SW 1271 (cell line): ENCODE results near the gene SLC35E1.
"Not testable (repeated sequence)": the region's sequence is repeated elsewhere in the genome, so short reads cannot be mapped to it uniquely, and the experiment has no call there.

Experiments used
- DNase-seq, 2 experiments: peaks; one replicate each; lab custom pipeline; 2025; lab: John Stamatoyannopoulos, UW

SLC35E1 gene

DNA sequence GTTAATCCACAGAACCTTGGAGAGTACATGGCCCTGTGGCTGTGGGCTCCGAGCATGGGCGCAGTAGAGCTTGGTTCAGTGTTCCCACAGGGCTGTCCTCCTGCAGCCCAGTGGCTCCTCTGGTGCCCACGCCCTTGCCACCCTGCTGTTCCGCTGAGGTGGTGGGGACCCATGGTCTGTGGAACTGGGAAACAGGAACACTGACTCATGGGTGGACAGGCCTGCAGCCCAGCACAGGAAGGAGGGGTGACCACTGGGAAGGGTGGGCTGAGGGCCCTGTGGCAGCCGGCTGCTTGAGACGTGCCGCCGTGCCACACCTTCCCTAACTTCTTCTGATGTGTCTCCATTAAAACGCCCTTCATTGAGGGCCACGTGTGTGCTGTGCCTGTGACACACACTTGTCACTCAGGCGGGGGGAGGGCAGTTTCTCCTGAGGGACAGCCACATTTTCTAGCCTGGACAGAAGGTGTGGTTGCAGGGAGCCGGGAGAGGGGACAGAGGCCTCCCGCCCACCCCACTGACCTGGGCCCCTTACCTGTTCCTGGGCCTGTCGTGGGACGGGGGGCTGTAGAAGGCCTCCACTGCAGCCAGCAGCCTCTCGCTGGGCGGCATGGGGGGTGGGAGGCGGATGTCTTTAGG is 51.1 kb downstream of the SLC35E1 start:
- DNase-seq, result no peak

DNA sequence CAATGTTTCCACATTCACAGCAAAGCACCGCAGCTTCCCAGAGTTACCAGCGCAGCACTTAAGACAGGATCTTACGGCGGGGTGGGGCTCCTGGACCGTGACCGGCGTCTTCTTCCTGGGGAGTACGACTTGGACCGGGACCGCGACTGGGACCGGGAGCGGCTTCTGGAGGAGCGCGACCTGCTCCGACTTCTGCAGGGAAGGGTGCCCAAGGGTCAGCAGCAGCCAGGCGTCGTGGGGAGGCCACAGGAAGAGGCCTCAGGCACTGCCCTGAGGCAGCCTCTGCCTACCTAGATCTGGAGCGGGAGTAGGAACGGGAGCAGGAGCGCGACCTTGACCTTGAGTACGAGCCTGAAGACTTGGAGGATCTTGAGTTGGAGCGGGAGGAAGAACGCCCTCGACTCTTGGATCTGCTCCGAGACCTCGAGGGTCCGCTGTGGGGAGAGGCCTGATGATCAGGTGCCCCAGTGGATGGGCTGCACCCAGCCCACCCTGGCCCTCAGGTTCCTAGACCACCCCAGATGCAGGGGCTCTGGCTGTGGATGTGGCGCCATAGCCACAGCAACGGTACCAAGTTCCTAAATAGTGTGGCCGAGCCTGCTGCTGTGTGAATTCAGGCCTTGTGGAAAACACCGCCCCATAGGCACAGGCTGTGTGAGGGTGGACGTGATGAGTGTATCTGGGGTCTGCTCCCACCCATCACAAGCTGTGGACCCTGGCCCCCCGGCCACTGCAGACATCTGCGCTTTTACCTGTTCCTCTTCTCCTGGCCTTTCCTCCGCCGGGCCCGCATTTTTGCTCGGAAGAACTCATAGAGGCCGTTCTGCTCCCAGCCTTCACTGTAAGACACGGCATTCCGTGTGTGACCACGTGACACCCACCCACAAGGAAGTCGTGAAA is 51.9 kb downstream of the SLC35E1 start:
- no peak for DNase-seq

DNA sequence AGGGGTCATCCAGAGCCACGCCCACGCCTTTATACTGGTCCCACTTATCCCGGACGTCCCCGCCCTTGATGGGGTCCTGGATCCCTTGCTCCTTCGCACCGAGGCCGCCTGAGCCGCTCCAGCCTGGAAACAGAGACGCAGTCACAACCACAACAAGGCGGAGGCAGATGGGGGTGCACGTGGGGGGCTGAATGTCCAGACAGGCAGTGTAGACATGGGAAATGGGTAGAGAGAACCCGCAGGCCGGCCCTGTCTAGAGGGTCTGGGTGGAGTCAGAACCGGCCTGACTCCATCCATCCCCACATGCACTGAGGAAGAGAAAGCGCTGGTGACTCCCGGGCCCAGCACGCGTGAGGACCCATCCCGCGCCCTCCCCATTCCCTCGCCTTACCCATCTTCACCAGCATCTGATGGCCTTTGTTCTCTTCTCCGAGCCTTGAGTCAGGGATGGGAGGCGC is 53.0 kb downstream of the SLC35E1 start:
- DNase-seq, result no peak

DNA sequence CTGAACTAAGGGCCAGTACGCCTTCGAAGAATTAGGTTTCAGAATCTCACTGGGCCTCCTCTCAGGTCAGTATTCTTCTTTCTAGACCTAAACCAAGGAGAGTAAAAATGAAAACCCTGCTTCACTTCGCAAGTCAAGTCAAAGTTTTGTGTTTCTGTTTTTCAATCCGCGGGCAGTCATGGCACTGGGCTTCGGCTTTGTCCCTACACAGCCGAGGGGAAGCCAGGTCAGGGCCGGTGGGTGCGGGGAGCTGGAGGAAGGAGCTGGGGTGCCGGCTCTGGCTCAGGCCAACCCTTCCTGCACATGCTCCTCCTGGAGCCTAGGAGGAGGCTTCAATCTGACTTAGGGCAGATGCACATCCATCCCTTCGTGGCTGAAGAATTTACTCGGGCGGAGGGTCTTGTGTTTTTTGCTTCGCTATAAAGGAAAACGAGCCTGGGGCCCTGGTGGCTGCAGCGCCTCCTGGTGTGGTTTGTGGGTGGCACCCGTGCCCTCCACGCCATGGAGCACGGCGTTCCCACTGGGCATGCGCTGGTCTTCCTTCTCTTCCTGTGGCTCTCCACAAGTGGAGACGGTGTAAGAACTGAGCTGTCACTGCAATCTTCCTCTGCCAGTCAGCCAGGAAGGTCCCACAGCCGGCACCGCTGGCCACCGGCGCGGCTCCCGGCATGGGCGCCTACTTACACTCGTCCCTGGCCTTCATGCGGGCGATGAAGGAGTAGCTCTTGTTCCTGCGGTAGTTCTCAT is 53.6 kb downstream of the SLC35E1 start:
- DNase-seq, result no peak

DNA sequence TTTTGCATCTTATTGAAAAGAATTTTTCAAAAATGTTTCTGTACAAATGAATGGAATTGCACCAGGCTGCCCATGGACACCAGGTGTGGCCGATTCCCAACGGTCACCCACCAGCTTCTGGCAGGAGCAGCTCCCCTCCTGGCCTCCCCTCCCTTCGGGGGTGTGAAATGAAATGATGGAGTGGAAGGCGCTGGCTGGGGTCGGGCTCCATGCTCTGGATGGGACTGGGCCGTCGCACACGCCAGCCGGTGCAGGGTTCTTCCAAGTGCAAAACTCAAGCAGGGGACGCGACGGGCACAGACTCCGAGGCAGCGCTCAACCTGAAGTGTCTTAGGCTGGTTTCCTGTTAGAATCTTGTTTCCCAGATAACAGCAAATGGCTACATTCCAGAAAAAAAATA is 54.2 kb downstream of the SLC35E1 start:
- no peak for DNase-seq

DNA sequence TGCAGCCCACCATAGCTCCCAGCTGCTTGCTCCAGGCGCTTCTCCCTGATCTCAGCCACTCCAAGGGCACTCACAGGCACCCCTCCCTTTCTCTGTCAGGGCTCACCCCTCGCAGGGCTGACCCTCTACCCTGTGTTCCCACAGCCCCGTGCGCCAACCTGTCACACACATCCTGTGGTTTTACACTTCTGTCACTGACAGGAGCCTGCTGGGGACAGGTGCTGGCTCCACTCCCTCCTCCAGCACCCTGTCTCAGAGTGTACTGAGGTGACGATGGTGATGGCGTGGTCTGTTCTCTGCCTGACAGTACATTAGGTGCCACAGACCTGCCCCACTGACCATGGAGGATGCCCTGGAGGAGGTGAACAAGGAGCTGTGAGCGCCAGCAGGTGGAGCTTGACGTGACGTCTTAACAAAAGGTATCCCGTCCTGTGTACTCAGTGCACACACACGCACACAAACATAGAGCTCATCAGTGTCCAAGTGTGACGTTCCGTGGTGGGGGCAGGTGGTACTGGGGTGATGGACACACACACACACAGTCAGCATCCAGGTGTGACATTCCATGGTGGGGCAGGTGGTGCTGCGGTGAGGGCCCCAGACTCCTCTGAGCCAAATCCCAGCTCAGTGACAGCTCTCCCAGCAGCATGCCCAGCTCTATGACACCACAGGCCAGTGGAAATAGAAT is 55.1 kb downstream of the SLC35E1 start:
- no peak for DNase-seq

DNA sequence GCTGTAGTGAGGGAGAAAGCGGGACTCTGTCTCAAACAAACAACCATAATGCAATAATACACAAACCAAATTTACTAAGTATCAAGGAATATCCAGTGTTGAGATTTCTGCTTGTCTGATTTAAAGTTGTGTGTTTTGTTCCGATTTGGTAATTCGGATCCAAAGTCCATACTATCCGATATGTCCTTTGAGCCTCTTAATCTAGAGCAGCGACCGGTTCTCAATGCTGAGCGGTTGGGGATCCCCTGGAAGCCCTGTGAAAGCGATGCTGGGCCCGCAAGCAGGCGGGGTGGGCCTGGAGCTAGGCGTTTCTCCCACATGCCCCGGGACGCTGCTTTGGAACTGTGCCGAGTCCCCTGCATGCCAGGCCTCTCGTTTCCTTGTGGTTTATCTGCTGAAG is 55.8 kb downstream of the SLC35E1 start:
- no peak for DNase-seq

DNA sequence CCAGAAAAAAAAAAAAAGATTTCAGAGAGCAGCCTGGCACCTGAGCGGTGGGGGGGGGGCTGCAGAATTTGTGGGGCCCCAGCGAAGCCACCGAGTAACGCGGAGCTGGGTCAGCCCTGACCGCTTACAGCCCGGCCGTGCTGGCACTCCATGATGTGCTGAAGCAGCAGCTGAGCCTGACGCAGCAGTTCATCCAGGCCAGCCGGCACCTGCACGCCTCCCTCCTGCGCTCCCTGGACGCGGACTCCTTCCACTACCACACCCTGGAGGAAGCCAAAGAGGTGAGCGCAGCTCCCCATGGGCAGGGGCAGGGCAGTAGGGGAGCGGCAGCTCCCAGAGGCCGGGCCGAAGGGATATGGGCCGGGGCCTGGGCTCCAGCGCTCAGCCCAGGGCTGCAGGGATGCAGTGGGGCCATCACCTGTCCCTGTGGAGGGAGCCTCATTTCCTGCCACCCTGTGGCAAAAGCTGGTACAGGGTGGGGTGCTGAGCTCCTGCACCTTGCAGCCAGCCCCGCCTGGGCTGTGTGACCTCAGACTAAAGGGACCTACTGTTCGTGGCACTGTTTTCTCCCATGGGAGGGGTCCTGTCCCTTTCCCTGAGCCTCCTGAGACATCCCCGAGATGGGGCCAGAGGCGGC is 57.7 kb downstream of the SLC35E1 start:
- no peak for DNase-seq

DNA sequence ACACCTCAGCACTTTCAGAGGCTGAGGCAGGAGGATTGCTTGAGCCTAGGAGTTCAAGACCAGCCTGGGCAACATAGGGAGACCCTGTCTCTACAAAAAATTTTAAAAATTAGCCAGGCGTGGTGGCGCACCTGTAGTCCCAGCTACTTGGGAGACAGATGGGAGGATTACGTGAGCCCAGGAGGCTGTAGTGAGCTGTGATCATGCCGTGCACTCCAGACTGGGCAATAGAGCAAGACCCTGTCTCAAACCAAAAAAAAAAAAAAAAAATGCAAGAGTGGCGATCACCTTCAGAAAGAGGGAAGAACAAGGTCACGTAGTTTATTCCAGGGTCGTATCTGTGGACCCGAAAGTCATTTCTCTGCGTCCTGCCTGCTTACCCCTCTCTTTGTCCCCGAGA is 59.6 kb downstream of the SLC35E1 start:
- not testable (repeated sequence) for DNase-seq

DNA sequence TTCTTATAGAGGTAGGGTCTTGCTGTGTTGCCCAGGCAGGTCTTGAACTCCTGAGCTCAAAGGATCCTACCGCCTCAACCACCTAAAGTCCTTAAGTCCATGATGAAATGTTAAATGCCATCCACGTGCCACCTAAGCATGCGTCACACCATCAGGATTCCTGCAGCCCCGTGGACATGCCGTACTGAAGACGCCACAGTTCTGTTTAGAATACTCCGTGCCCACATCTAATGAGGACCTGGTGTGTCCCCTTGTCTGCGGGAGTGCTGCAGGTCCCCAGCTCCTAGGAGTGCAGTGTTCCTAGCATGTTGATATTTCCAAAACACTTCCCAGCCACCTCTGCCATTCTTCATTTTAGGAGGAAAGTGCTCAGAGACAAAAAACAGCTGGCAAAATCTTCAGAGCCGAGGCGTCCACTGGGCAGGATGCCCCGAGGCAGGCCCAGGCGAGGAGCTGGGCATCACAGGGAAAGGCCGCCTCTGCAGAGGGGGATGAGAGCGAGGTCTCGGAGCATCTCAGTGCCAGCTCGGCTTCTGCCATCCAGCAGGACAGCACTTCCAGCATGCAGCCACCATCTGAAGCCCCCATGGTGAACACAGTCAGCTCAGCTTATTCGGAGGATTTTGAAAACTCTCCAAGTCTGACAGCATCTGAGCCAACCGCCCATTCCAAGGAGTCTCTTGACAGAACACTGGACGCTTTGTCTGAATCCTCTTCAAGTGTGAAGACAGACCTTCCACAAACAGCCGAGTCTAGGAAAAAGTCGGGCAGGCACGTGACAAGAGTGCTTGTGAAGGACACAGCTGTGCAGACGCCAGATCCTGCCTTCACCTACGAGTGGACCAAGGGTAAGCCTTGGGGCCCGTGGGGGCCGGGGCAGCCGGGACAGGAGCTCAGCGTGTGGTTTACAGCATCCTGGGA is 62.8 kb downstream of the SLC35E1 start:
- no peak for DNase-seq

DNA sequence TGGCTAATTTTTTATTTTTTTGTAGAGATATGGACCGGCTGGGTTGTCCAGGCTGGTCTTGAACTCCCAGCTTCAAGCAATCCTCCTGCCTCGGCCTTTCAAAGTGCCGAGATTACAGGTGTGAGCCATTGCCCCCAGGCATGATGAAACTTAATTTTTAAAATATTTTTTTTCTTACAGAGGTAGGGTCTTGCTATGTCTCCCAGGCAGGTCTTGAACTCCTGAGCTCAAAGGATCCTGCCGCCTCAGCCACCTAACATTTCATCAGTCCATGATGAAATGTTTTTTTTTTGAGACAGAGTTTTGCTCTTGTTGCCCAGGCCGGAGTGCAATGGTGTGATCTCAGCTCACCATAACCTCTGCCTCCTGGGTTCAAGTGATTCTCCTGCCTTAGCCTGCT is 63.7 kb downstream of the SLC35E1 start:
- DNase-seq, result no peak

DNA sequence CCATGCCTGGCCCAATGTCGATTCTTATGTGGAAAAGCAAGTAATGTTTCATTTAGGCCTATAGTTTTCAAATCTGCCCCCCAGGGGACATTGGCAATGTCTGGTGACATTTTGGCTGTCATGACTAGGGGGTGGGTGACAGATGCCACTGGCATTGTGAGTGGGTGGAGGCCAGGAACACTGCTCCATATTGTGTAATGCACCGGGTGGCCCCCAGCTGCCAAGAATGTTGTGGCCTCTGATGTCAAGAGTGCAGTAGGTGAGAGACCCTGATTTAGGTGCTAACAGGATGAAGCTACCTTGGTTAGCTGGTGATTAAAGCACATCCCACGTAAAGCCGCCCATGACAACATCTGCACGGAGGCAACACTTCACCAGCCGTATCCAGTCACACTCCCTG is 65.3 kb downstream of the SLC35E1 start:
- no peak for DNase-seq

DNA sequence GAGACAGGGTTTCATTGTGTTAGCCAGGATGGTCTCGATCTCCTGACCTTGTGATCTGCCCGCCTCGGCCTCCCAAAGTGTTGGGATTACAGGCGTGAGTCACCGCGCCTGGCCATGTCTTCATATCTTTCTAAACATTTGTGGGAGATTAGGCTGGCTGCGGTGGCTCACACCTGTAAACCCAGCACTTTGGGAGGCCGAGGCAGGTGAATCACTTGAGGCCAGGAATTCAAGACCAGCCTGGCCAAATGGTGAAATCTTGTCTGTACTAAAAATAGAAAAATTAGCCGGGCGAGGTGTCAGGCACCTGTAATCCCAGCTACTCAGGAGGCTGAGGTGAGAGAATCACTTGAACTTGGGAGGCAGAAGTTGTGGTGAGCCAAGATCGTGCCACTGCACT is 66.1 kb downstream of the SLC35E1 start:
- not testable (repeated sequence) for DNase-seq

DNA sequence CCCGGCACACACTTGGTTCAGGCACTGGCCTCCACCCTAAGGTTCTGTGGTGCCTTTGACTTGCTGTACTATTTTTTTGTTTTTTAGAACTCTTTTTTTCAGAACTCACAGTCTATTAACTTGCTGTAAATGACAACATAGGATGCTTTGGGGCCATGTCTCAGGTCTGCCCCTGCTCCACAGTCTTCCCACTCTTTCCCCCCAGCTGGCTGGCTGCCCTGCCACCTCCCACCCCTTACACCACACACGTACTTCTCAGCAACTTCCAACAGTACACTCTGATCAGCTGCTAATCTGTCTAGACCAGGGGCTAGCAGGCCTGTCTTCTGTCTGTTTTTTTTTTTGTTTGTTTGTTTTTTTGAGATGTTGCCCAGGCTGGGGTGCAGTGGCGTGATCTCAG is 67.9 kb downstream of the SLC35E1 start:
- DNase-seq, result no peak
